CD14-positive monocyte (primary cell): Measurements from ENCODE around the gene GLTPD2. TPM values are rescaled to one million over a fixed set of nuclear protein-coding genes. Genes with fewer than 3 reads are reported as not detected.

Experiments used
- DNase-seq, 3 donors: peaks; one replicate each; pipeline ENCODE4 v3.0.0-alpha.2; 2011 to 2022
- H2AFZ ChIP-seq: 2 replicates; pipeline ENCODE4 v1.6.0; 2012; ENCODE audit warnings: mild to moderate bottlenecking, low read depth, low read length, inconsistent platforms; ENCODE audit not compliant: insufficient read depth, poor library complexity, severe bottlenecking
- H3K27ac ChIP-seq, 2 donors: 1 replicate in 1 of 2; 2 replicates in 1 of 2; pipeline ENCODE4 v1.5.1; 2012 to 2013; ENCODE audit warnings: low read length in 2 of 2, control low read depth in 1 of 2, inconsistent platforms in 1 of 2, low read depth in 1 of 2, mild to moderate bottlenecking in 1 of 2
- H3K27me3 ChIP-seq, 2 donors: one replicate each; pipeline versions ENCODE4 v1.6.0 to v1.6.1; 2011 to 2013; ENCODE audit warnings: low read length in 2 of 2; ENCODE audit not compliant: control insufficient read depth in 2 of 2, insufficient read depth in 2 of 2
- H3K36me3 ChIP-seq, 2 donors: replicated peaks in 1 of 2; 1 replicate in 1 of 2; 2 replicates in 1 of 2; pipeline versions ENCODE4 v1.5.1 to v1.6.1; 2012 to 2013; ENCODE audit warnings: low read length in 2 of 2, control low read depth in 1 of 2, inconsistent platforms in 1 of 2, mild to moderate bottlenecking in 1 of 2; ENCODE audit not compliant: insufficient read depth in 2 of 2, control insufficient read depth in 1 of 2
- H3K4me1 ChIP-seq, 2 donors: 1 replicate in 1 of 2; 2 replicates in 1 of 2; pipeline versions ENCODE4 v1.5.1 to v1.6.1; 2012 to 2013; ENCODE audit warnings: low read length in 2 of 2, control low read depth in 1 of 2, inconsistent platforms in 1 of 2, mild to moderate bottlenecking in 1 of 2, moderate library complexity in 1 of 2; ENCODE audit not compliant: insufficient read depth in 2 of 2, control insufficient read depth in 1 of 2
- H3K4me2 ChIP-seq: replicated peaks from 2 replicates; pipeline ENCODE3; 2012; ENCODE audit warnings: low read length, moderate library complexity, mild to moderate bottlenecking; ENCODE audit not compliant: poor library complexity, severe bottlenecking; ENCODE audit errors: extremely low read depth
- H3K4me3 ChIP-seq, 3 experiments: fragments of 200-600 bp in 1 of 3; sonication (generic) in 1 of 3; replicated peaks in 1 of 3; 1 replicate in 2 of 3; 2 replicates in 1 of 3; pipeline ENCODE4 v1.5.1; 2011 to 2013; ENCODE audit warnings: low read length in 3 of 3, mild to moderate bottlenecking in 3 of 3, control low read depth in 2 of 3, low read depth in 2 of 3, inconsistent platforms in 1 of 3, moderate library complexity in 1 of 3
- H3K79me2 ChIP-seq: 2 replicates; pipeline ENCODE4 v1.6.0; 2012; ENCODE audit warnings: mild to moderate bottlenecking, control low read depth, inconsistent platforms, low read length, moderate library complexity; ENCODE audit not compliant: insufficient read depth
- H3K9ac ChIP-seq: 2 replicates; pipeline ENCODE4 v1.6.0; 2017; ENCODE audit warnings: low read length, mild to moderate bottlenecking; ENCODE audit not compliant: insufficient read depth, poor library complexity, severe bottlenecking
- H3K9me3 ChIP-seq, 2 donors: replicated peaks in 1 of 2; 1 replicate in 1 of 2; 2 replicates in 1 of 2; pipeline versions ENCODE4 v1.5.1 to v1.6.1; 2012 to 2013; ENCODE audit warnings: low read length in 2 of 2, control low read depth in 1 of 2; ENCODE audit not compliant: control insufficient read depth in 1 of 2, insufficient read depth in 1 of 2
- H4K20me1 ChIP-seq: 2 replicates; pipeline ENCODE4 v1.6.0; 2012; ENCODE audit warnings: mild to moderate bottlenecking, low read length, control low read depth, moderate library complexity; ENCODE audit not compliant: insufficient read depth
- H3K27ac Mint-ChIP-seq, 7 donors: one replicate each; pipeline ENCODE4 v1.8.0; 2020; ENCODE audit warnings: mild to moderate bottlenecking in 7 of 7, mixed read lengths in 7 of 7, moderate library complexity in 6 of 7, inconsistent platforms in 2 of 7
- H3K27me3 Mint-ChIP-seq, 3 donors: one replicate each; pipeline ENCODE4 v1.8.0; 2021 to 2022; ENCODE audit warnings: low read depth in 3 of 3, mild to moderate bottlenecking in 3 of 3, mixed read lengths in 3 of 3, moderate library complexity in 3 of 3, inconsistent platforms in 1 of 3
- H3K36me3 Mint-ChIP-seq, 2 donors: one replicate each; pipeline ENCODE4 v1.8.0; 2020; ENCODE audit warnings: mixed read lengths in 2 of 2, inconsistent platforms in 1 of 2, mild to moderate bottlenecking in 1 of 2
- H3K4me1 Mint-ChIP-seq: one replicate; pipeline ENCODE4 v1.8.0; 2020; ENCODE audit warnings: mild to moderate bottlenecking, mixed read lengths
- H3K4me3 Mint-ChIP-seq, 2 donors: one replicate each; pipeline ENCODE4 v1.8.0; 2020; ENCODE audit warnings: mild to moderate bottlenecking in 2 of 2, mixed read lengths in 2 of 2, moderate library complexity in 1 of 2
- H3K9me3 Mint-ChIP-seq, 7 donors: one replicate each; pipeline ENCODE4 v1.8.0; 2020 to 2022; ENCODE audit warnings: mixed read lengths in 7 of 7, mild to moderate bottlenecking in 6 of 7, moderate library complexity in 6 of 7, inconsistent platforms in 2 of 7
- CTCF ChIP-seq: fragments of 200-600 bp; IDR thresholded peaks from one replicate; pipeline ENCODE4 v1.8.0; 2022; ENCODE audit warnings: antibody characterized with exemption, mild to moderate bottlenecking
- WGBS: methylation state at CpG from one replicate; pipeline ENCODE4 v1.1.5; 2013; ENCODE audit warnings: missing lambda C conversion rate; ENCODE audit not compliant: insufficient coverage; 5-methylcytosine and 5-hydroxymethylcytosine counted together
- intact Hi-C, 2 donors: fragments of 100-400 bp; cut with micrococcal nuclease; formaldehyde crosslinking; loops; one replicate each; pipeline versions ENCODE4 v1.15.0 to v1.15.1; 2023
- polyA plus RNA-seq, 3 donors: library from polyadenylated mRNA; depleted of rRNA in 1 of 3; unstranded in 2 of 3; stranded (reverse) in 1 of 3; fragments of 300-500 nt in 2 of 3; fragments of >200 nt in 1 of 3; fragmentation: Illumina TruSeq in 2 of 3; gene quantifications; 1 replicate in 2 of 3; 2 replicates in 1 of 3; pipeline ENCODE4 v1.2.3, GENCODE V29; 2012 to 2021

GLTPD2 gene
- polyA plus RNA-seq, 3 donors: 0.27 to 2.1 (median 1.5) TPM

- Histone ChIP-seq H4K20me1 (no peaks in the 10 kb centered on the region), H2AFZ (no peak overlapping the region), H3K27ac (peak overlapping the region; percentile 98), H3K4me3 (no peak overlapping the region), H3K36me3 (no peaks in the 10 kb centered on the region), H3K4me2 (peak overlapping the region; percentile 44), H3K9me3 (no peaks in the 10 kb centered on the region), H3K4me1 (peaks cover 73 to 81% of the 10 kb centered on the region in 2 donors), H3K27me3 (no peaks in the 10 kb centered on the region), H3K9ac (peak overlapping the region; percentile 66), H3K79me2 (no peaks in the 10 kb centered on the region)
- DNase-seq: peak; percentile 88 to 96 (median 94)
- peaks cover 58% of the 10 kb centered on the region for H3K4me1 Mint-ChIP-seq
- intact Hi-C loops: loop anchor here (1.0 to 5.0 kb wide), 3 partner anchors 30 to 181 kb away; partner anchors contain the start of genes MED11 (in 1 of the 2) and PFN1 (in 1 of the 2)
- peaks cover 0 to 4% (median 0%) of the 10 kb centered on the region in 7 donors for H3K9me3 Mint-ChIP-seq
- TF ChIP-seq CTCF: no peak
- H3K4me3 Mint-ChIP-seq: peak overlapping the region in 1 of 2 donors; percentile 51
- H3K27ac Mint-ChIP-seq: peak overlapping the region; percentile 98 to 99 (median 99)
- no CpG with 5 or more reads among the region's 3 CpGs for WGBS
- H3K27me3 Mint-ChIP-seq: peaks cover 0 to 8% (median 2%) of the 10 kb centered on the region in 3 donors
- peaks cover 0 to 4% of the 10 kb centered on the region in 2 donors for H3K36me3 Mint-ChIP-seq
Observed at GRCh38 chr17:4766201-4766600, 22.6 kb upstream of the GLTPD2 start.

GRCh38 chr17:4766723-4767122 is 22.0 kb upstream of the GLTPD2 start:
- intact Hi-C loops: loop anchor here (1.0 to 5.0 kb wide), 3 partner anchors 30 to 181 kb away; partner anchors contain the start of genes MED11 (in 1 of the 2) and PFN1 (in 1 of the 2)
- H2AFZ ChIP-seq: no peak overlapping the region
- peaks cover 62% of the 10 kb centered on the region for H3K4me1 Mint-ChIP-seq
- H3K9ac ChIP-seq: peak overlapping the region; percentile 66
- H3K36me3 ChIP-seq: no peaks in the 10 kb centered on the region
- TF ChIP-seq CTCF: no peak
- peaks cover 78 to 86% of the 10 kb centered on the region in 2 donors for H3K4me1 ChIP-seq
- H4K20me1 ChIP-seq: no peaks in the 10 kb centered on the region
- peak overlapping the region in 1 of 2 donors; percentile 51 for H3K4me3 Mint-ChIP-seq
- peaks cover 2 to 8% (median 2%) of the 10 kb centered on the region in 3 donors for H3K27me3 Mint-ChIP-seq
- H3K9me3 Mint-ChIP-seq: peaks cover 0 to 4% (median 0%) of the 10 kb centered on the region in 7 donors
- no CpG with 5 or more reads among the region's 9 CpGs for WGBS
- H3K27ac ChIP-seq: peak overlapping the region; percentile 98
- peak overlapping the region; percentile 44 for H3K4me2 ChIP-seq
- peak; percentile 70 to 80 (median 76) for DNase-seq
- no peaks in the 10 kb centered on the region for H3K9me3 ChIP-seq
- H3K27me3 ChIP-seq: no peaks in the 10 kb centered on the region
- H3K79me2 ChIP-seq: no peaks in the 10 kb centered on the region
- H3K4me3 ChIP-seq: peak overlapping the region in 1 of 3 experiments; percentile 29
- peak overlapping the region; percentile 98 to 99 (median 99) for H3K27ac Mint-ChIP-seq
- peaks cover 0 to 5% of the 10 kb centered on the region in 2 donors for H3K36me3 Mint-ChIP-seq
